Hepatocyte (in vitro differentiated cells): Measurements from ENCODE around the gene CIDEA.

ENCODE experiments used
- CTCF ChIP-seq: fragments of 200-600 bp; sonication (generic); IDR thresholded peaks from 2 replicates; pipeline ENCODE4 v1.5.1; 2016; ENCODE audit warnings: antibody characterized with exemption, mild to moderate bottlenecking; ENCODE audit not compliant: poor library complexity
- EZH2 ChIP-seq: fragments of 200-600 bp; sonication (generic); IDR thresholded peaks from 2 replicates; pipeline ENCODE4 v1.6.1; 2016; ENCODE audit warnings: antibody characterized with exemption, mild to moderate bottlenecking, borderline replicate concordance
- EZH2phosphoT487 ChIP-seq: fragments of 200-600 bp; sonication (generic); IDR thresholded peaks from one replicate; pipeline ENCODE4 v1.6.1; 2018; ENCODE audit warnings: antibody characterized with exemption, mild to moderate bottlenecking, low read depth, moderate library complexity; ENCODE audit not compliant: unreplicated experiment, severe bottlenecking

GRCh38 chr18:12258719-12259705 is 4.9 kb downstream of the CIDEA start:
- TF ChIP-seq CTCF (no peak), EZH2 (no peak), EZH2phosphoT487 (no peak)
